ENCODE measurements around the gene DNAH7.
"Not testable (repeated sequence)": the region's sequence is repeated elsewhere in the genome, so short reads cannot be mapped to it uniquely, and the experiment has no call there.

Gene DNAH7

DNA sequence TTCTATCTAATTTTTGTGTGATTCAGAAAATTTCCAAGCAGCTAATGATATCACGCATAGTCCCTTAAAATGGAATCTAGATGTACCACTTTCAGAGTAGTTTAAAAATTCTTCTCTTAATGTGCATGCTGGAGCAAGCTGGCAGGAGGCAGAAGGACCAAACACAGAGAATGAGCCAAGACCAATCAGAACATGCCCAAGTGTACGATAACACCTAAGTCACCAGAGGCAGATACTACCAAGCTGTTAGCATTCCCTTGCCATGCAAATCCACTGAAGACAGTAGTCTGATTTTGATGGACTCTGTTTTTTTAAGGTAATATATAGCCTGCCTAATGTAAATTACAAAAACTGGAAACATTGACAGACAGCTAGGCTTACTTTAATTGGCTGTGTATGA is 109.3 kb downstream of the DNAH7 start:
- no peak for DNase-seq

DNA sequence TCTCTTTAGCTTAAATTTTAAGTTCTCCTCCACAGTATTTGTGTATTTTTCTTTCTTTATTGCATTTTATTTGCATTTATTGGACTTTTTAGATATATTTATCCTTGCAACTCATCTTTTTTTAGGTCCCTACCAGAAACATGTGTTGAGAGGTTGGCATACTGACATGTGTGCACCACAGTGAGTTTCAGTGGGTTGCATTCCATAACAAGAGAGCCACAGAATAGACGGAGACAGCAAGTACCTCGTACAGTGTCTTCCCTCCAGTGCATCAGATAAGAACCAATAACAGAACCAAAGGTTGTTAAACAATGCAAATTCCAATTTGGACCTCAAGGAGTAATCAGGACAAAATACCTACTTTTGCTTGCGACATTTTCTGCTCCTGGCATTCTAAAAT is 111.9 kb downstream of the DNAH7 start:
- DNase-seq, result no peak

DNA sequence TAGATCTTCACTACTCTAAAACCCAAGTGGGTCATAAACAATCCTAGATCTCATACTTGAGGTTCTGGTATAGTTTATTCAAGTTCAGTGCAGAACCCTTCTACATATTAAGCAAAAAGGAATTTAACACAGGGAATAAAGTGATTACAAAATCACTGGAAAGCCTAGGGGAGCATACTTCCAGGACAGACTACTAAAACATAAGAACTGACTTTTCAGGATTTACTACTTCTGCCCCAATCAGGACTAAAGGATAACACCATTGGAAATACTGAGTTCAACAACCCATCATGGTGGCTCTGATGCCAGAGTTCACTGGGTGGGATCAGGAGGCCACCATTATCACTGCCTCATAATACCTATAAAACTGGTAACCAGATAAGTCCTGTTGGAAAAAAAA is 123.6 kb downstream of the DNAH7 start:
- DNase-seq, result no peak

DNA sequence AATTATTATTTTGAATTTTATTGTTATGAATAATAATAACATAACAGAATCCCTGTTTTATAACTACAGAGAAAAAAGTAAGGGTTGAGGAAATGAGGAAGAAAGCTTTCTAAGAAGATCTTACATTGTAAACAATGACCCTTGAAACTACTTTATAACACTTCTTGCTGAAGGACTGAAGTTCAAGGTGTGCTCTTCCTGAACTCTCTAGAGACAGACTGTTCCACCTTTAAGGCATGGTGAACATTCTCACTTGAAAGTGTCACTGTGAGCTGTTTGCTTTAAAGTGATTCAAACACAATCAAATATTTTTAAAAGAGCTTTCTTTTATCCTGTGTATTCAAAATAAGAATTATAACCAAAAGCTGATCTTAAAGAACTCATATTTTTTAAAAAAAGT is 131.5 kb downstream of the DNAH7 start:
- no peak for DNase-seq

DNA sequence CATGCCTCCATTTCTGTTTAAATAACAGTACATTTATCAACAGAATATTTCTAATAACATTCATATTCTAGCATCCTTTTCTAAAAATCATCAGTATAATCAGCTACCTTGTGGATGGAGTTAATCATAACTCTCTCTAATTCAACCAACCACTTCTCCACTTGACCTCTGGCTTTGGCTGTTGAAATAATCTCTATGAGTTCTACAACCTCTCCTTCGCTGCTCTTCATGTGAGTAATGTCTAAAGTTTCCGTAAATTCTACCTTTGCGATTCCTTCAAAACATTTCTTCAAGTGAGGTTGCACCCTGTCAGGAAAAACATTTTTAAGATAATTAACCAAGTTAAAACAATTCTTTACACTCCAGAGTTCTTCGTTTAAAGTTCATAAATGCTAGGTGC is 134.2 kb downstream of the DNAH7 start:
- DNase-seq, result no peak

DNA sequence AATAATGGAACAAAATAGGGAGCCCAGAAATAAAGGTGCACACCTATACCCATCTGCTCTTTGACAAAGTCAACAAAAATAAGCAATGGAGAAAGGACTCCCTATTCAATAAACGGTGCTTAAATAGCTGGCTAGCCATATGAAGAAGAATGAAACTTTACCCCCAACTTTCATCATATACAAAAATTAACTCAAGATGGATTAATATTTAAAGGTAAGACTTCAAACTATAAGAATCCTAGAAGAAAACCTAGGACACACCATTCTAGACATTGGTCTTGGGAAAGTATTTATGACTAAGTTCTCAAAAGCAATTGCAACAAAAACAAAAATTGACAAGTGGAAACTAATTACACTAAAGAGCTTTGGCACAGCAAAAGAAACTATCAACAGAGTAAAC is 139.1 kb downstream of the DNAH7 start:
- no peak for DNase-seq

DNA sequence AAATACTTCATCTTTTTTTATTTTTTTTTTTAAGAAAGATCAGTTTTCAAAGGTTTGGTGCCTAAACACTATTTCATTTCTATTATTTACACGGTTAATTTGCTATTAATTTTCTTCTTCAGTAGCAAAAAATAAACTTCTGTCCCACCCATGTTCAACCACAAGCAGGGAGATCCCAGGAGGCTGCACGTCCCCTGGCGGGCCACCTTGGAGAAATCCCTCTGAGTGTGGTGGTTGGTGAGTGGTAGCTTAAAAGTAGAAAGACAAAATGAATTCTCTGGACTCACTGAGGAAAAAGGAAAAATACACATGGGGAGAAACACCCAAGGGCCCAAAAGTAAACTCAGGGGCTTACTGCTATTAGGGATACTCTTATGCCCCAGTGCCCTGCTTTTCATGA is 143.5 kb downstream of the DNAH7 start:
- DNase-seq, result no peak

DNA sequence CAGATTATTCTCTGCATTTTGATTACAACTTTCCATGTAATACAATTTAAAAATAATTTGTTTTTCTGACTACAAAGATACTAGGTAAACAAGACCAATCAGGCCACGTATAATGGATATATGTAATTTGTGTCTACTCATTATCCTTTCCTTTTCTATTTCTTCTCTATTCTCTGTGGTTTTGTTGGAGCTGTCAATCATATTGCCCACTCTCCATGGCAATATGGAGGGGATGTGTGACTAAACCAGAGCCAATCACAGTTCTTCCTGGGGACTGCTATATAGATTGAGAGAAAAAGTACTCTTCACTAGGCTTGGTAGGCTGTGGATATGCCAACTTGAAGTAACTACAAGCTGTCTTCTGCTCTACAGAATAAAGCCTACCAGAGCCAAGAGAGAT is 144.7 kb downstream of the DNAH7 start:
- DNase-seq, result no peak

DNA sequence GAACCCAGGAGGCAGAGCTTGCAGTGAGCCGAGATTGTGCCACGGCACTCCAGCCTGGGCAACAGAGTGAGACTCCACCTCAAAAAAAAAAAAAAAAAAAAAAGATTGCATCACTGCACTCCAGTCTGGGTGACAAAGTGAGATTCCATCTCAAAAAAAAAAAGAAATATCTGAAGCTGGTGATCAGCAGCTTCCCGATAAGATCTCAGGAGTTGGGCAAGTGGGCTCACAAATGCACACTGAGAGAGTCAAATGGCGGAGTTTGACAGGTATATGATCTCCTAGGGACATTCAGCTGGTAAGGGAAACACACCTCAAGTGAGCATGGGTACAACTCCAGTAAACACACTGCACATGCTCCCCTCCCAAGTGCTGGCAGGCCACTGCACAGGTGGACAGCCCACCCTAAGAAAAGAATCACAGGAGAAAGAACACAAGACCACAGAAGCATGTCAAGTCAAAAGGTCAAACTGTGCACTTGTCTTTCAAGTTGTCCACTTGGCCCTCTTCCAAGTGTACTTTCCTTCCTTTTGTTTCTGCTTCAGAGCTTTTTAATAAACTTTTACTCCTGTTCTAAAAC is 151.5 kb downstream of the DNAH7 start:
- not testable (repeated sequence) for DNase-seq

DNA sequence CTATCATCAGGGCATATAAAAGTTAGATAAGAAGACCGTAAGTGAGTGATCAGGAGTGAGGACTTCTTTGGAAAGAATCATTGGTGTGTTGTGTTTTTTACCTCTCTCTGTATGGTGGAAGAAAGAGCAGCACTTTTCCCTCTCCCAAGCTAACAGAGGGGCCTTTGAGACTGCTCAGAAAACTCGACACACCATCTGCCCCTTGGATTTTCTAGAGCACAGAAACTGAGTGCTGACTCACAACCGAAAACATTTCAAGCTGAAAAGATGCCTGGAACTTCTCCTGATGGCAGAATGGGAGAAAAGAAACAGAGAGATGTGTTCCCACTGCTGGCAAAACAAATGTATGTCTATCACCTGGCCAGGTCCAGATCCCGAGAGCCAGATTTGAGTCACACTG is 156.6 kb downstream of the DNAH7 start:
- DNase-seq, result no peak

DNA sequence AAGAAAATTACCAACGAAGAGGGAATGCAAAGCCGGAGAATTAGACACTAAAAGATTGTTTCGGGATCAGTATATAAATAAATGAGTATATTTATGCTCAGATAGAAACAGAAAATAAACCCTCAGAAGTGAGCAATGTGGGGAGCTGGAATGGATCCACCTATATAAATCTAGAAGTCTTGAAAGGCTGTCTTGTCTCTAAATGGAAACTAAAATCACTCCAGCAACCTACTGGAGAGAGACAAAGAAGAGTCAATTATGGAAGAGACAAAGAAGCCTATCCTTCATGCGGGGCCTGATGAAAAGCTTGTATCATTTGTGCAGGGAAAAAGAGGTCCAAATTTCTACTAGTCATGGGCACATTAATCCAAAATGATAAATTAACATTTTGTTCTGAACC is 158.1 kb downstream of the DNAH7 start:
- DNase-seq, result no peak

DNA sequence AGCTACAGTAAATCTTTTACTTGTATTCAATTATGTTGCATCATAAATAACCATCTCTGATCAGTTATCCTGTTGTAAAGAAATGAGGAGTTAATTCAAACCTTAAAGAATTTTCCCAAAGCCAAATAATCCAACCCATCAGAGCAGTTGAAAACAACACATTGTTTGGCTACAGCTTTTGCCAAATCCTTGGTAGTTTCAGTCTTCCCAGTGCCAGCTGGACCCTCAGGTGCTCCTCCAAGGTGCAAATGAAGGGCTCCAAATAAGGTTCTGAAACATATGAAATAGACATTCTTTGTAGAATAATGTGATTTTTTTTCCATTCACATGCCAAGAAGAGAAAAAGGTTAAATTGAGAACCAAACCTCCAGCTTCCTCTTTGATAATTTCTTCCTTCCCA is 158.7 kb downstream of the DNAH7 start:
- DNase-seq, result no peak

DNA sequence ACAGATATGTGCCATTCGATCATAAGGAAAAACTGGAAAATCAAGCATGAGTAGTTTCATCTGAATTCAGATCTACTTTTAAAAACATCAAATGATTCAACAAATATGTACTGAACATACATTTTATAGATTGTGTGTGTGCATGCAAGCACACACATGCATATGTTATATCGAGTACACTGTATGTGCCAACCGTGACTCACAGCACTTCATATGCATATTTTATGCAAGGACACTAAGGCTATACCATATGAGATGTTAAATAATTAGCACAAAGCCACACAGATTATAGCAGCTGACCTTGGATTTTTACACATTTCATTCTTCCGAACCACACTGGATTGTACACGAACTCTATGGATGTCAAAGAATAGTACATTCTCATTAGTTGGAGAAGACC is 161.2 kb downstream of the DNAH7 start:
- no peak for DNase-seq

DNA sequence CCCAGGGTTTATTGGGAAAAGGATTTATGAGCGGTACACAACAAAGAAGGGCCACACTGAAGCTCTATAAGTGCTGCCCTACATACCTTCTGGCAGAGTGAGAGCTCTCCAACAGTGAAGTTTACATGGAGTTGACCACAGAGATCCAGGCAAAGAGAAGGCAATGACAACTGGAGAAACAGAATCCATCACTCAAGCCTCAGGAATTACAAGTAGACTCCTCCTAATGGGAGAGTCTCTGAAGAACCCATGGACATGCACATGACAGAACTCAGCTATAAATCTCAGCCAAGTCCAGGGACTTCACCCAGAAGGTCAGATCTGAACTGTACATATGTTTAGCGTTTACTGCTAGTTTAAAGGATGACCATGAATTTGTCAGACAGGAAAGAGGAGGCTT is 164.7 kb downstream of the DNAH7 start:
- DNase-seq, result no peak

DNA sequence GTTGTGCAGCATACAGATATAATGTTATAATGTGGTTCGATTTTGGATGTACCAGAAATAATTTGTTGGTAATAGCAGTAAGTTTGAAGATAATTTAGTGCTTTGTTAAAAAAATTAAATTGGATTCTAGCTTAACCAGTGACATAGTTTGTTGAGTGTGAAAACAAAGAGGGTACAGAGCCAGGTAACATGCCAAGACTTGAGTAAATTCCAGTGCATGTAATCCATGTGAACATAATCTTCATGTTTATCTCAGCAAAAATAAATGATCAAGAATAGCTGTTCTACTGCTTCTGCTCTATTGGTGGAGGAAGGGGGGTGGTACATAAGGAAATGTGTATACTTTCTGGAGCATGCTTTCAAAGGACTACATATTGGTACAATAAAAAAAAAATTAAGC is 165.8 kb downstream of the DNAH7 start:
- no peak for DNase-seq

DNA sequence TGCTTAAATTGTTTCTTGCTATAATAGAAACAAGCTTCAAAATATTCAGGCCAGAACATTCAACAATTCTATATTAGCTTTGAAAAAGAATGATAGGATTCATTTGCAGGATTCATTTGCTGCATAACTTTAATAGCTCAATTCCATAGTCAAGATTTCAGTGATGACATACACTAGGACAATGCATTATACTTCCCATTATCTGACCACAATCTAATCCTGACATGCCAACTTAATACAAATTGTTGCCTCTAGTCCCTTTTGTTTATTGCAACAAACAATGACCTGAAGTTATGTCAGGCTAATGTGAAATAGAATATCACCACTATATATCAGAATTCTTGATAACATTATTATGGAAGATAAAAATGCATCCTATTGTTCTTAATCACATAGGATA is 169.4 kb downstream of the DNAH7 start:
- no peak for DNase-seq

DNA sequence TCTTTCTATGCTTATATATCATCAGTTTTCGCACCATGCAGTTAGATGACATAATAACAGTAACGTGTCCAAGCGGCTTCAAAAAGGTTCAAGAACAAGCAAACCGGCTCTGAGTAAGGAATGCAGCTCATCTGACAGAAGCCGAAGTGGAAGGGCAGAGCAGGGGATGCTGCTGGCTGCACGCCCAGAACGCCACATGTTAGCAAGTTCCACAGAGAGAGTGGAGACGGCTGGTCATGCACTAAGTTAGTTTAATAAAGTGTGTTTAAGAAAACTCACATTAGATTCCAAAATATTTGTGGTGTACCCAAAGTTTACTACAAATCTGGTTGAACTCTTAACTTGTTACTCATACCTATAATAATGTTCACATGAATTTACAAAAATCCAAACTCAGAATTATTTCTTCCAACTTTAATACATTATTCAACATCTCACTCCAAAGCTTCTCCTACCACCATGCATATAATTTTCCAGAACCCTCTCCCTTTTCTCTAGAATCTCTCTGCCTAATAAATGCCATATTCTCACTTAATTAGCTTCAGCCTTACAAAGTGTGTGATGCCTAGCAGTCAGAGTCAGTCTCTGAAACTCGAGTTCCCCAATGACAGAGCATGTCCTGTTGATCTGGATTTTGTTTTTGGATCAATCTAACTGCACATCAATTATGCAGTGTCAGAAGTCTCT is 170.0 kb downstream of the DNAH7 start:
- DNase-seq, result no peak

DNA sequence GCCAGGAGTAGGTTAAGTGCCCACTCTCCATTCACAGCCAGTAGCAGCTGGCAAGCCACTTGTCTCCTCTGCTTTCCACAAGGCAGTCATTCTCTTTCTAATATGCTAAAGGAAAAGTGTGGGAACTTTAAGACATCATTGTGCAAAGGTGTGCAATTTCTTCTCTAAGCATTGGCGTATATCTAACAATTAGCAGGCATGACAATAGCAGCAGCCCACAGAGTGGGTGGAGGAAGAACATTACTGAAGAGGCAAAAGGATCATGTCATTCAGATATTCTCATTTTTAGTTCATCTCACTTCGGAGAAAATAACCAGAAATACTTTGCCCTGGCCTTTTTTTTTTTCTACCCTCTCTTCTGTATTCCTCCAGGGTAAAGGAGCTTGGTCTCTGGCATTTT is 177.6 kb downstream of the DNAH7 start:
- no peak for DNase-seq

DNA sequence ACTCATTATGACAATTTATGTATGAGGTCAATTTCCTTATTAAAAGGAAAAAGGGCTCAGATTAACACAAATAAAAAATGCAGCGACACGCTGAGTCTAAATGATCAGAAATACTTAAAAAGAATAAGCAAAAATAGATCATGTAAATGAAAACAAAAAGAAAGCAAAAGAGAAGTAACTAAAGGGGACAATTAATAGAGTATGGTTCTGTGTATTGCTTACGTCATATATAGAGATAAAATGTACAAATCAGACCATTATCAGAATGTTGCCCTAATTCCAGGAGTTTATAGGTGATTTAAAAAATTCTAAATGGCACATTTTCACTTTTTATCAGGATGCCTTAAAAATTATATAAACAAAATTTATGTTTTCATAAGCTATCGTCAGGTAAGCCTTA is 189.5 kb downstream of the DNAH7 start:
- no peak for DNase-seq

DNA sequence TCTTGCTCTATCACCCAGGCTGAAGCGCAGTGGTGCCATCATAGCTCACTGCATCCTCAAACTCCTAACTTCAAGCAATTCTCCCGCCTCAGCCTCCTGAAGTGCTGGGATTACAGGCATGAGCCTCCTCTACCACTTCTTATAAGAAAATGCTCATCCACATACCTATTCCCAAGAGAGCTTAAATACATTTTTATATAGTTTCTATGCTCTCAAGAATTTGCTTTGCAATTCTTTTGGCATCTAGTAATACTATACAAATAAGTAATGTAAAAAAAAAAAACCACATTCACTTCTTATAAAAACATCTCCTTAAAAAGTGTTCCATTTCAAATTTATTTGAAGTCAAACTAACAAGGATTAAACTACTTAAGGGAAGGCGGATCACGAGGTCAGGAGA is 197.3 kb downstream of the DNAH7 start:
- DNase-seq, result no peak

DNA sequence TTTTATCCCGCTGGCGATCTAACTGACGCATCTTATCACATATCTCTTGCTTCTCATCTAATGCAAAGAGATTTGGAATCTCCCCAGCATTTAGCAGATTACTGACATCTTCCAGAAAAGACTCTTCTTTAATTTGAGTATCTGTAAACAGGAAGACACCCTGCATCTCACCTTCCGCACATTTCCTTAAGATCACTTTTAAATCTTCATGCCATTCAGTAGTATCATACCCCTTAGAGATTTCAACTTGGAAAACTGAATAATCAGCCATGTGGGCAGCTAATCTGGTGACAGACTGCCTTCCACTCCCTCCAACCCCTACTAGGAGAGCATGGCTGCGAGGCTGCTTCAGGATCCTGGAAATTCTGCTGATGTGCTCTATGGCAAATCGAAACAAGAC is 204.3 kb downstream of the DNAH7 start:
- no peak for DNase-seq

DNA sequence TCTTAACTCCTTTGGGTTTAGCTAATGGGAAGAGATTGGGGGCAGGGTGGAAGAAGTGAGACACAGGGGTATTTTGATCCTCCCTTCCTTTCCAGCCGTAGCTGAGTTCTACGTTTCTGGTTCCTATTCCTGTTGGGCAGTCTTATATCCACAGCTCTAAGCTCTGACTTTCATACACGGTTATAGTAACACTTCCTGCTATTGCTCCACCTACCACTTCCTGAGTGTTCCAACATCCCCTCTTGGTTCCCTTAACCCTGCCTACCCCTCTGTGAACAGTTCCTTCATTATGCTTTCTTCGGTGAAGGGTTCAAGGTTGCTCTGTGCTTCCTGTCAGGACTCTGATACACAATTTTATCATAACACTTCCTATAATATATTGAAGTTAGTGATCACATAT is 205.1 kb downstream of the DNAH7 start:
- no peak for DNase-seq

DNA sequence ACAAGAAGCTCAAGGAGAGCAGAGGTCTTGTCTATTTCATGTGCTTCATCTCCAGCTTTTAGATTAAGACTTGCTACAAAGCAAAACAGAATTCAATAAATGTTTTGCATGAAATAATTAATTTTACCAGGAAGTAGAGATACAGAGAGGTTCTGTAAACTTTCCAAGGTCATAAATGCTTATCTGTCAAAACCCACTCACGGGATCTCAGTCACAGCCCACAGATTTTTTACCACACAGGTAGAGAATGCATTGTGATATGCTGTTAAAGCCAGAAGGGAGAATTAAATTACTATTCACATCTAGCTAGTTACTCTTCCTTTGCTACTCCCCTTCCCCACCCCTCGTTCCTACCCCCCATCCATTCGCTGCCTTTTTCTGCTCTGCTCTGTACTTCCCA is 205.5 kb downstream of the DNAH7 start:
- DNase-seq, result no peak

DNA sequence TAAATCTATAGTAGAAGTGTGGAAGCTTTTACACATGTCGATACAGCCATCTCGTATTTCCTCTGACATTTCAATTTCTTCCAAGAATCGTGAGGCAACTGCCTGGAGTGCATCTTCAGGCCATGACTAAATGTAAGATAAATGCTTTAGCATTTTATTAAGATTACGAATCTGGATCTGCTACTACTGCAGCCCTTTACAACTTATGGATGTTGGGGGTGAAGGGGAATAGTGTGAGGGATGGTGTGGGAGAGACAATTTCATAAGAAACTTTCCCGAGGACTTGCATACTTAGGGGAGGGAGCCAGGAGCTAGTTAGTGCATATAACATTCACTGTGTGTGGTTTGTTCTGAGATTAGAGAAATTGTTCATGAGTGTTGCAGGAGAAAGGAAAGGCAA is 206.8 kb downstream of the DNAH7 start:
- DNase-seq, result no peak

DNA sequence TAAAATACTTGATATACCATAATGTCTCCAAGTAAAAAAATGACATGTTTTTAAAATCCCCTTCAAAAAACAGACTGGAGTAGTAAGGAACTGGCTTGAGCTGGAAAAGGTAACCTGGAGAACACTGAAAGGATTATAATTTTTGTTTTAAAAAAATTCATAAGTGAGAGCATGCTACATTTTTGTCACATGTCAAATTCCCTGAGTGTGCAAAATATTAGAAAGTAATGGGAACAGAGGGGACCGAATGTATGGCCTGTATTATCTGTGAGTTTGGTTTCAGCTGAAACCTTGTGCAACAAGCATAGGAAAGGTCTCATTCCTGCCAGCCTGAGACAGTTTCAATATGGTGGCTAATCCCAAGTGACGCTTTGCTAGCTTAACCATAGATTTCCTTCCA is 209.1 kb downstream of the DNAH7 start:
- no peak for DNase-seq
